Neural cell (in vitro differentiated cells): ENCODE measurements around the gene MAPK10. TPM values are rescaled to one million over a fixed set of nuclear protein-coding genes. Genes with fewer than 3 reads are reported as not detected.

Source experiments
- H2AFZ ChIP-seq: fragments of 200-600, 300-800 bp; sonication (generic), shearing (Covaris generic); 2 replicates; pipeline ENCODE4 v1.6.0; 2014; ENCODE audit warnings: low read depth, mild to moderate bottlenecking, antibody characterized with exemption, low read length, moderate library complexity
- H3F3A ChIP-seq: fragments of 200-600 bp; shearing (Covaris generic); 2 replicates; pipeline ENCODE4 v1.6.1; 2016; ENCODE audit warnings: mild to moderate bottlenecking, moderate library complexity, mixed read lengths, antibody characterized with exemption, low read length; ENCODE audit not compliant: insufficient read depth, poor library complexity, severe bottlenecking
- H3K27ac ChIP-seq: fragments of 200-600, 300-800 bp; sonication (generic), shearing (Covaris generic); 2 replicates; pipeline ENCODE4 v1.5.1; 2014; ENCODE audit warnings: mild to moderate bottlenecking, low read length, moderate library complexity
- H3K27me3 ChIP-seq: fragments of 300-800, 200-600 bp; sonication (generic), shearing (Covaris generic); 2 replicates; pipeline ENCODE4 v1.6.0; 2014; ENCODE audit warnings: mild to moderate bottlenecking, low read depth, low read length, moderate library complexity; ENCODE audit not compliant: insufficient read depth
- H3K36me3 ChIP-seq: fragments of 300-800, 200-600 bp; sonication (generic), shearing (Covaris generic); 2 replicates; pipeline ENCODE4 v1.5.1; 2014; ENCODE audit warnings: mild to moderate bottlenecking, antibody characterized with exemption, low read length, moderate library complexity; ENCODE audit not compliant: insufficient read depth
- H3K4me2 ChIP-seq: fragments of 300-800, 200-600 bp; sonication (generic), shearing (Covaris generic); 2 replicates; pipeline ENCODE4 v1.6.0; 2014; ENCODE audit warnings: mild to moderate bottlenecking, low read length
- H3K4me3 ChIP-seq: fragments of 300-800, 200-600 bp; sonication (generic), shearing (Covaris generic); 2 replicates; pipeline ENCODE4 v1.5.1; 2014; ENCODE audit warnings: mild to moderate bottlenecking, low read length, moderate library complexity
- H3K79me2 ChIP-seq: fragments of 200-600 bp; shearing (Covaris generic); replicated peaks from 2 replicates; pipeline ENCODE4 v1.6.0; 2014; ENCODE audit warnings: mild to moderate bottlenecking, low read length, moderate library complexity; ENCODE audit not compliant: insufficient read depth
- H3K9ac ChIP-seq: fragments of 300-800, 200-600 bp; sonication (generic), shearing (Covaris generic); 2 replicates; pipeline ENCODE4 v1.6.1; 2016; ENCODE audit warnings: mild to moderate bottlenecking, low read length, mixed read lengths
- H3K9me2 ChIP-seq: fragments of 200-600 bp; shearing (Covaris generic); 2 replicates; pipeline ENCODE4 v1.6.1; 2016; ENCODE audit warnings: mild to moderate bottlenecking, low read length, mixed read lengths; ENCODE audit not compliant: insufficient read depth
- H3K9me3 ChIP-seq: fragments of 200-600, 300-800 bp; sonication (generic), shearing (Covaris generic); 2 replicates; pipeline ENCODE4 v1.6.1; 2016; ENCODE audit warnings: mild to moderate bottlenecking, mixed run types, low read length, moderate library complexity, mixed read lengths
- H4K20me1 ChIP-seq: fragments of 200-600 bp; shearing (Covaris generic); 2 replicates; pipeline ENCODE4 v1.6.1; 2016; ENCODE audit warnings: mild to moderate bottlenecking, mixed run types; ENCODE audit not compliant: insufficient read depth
- EP300 ChIP-seq: fragments of 450-650 bp; conservative IDR thresholded peaks from 2 replicates; pipeline ENCODE4 v1.6.1; 2014; ENCODE audit warnings: antibody characterized with exemption, mild to moderate bottlenecking, moderate library complexity; ENCODE audit not compliant: poor library complexity, severe bottlenecking
- EZH2 ChIP-seq: fragments of 200-600, 300-800 bp; shearing (Covaris generic), sonication (generic); IDR thresholded peaks from 2 replicates; pipeline ENCODE4 v1.6.1; 2014; ENCODE audit warnings: antibody characterized with exemption, low read length, borderline replicate concordance, mild to moderate bottlenecking; ENCODE audit not compliant: insufficient read depth, poor library complexity, severe bottlenecking
- MXI1 ChIP-seq: fragments of 450-650 bp; conservative IDR thresholded peaks from 2 replicates; pipeline ENCODE4 v1.6.1; 2014; ENCODE audit warnings: antibody characterized with exemption, mild to moderate bottlenecking; ENCODE audit not compliant: poor library complexity, severe bottlenecking
- POLR2AphosphoS5 ChIP-seq: IDR thresholded peaks from 2 replicates; pipeline ENCODE4 v1.6.1; 2012
- RAD21 ChIP-seq: fragments of 450-650 bp; conservative IDR thresholded peaks from 2 replicates; pipeline ENCODE4 v1.6.1; 2014; ENCODE audit warnings: antibody characterized with exemption, mild to moderate bottlenecking, moderate library complexity
- REST ChIP-seq: IDR thresholded peaks from 2 replicates; pipeline ENCODE4 v1.6.1; 2012; ENCODE audit warnings: borderline replicate concordance
- SMC3 ChIP-seq: fragments of 450-650 bp; conservative IDR thresholded peaks from 2 replicates; pipeline ENCODE4 v1.6.1; 2014; ENCODE audit warnings: antibody characterized with exemption, mild to moderate bottlenecking, moderate library complexity; ENCODE audit not compliant: poor library complexity
- TAF1 ChIP-seq: IDR thresholded peaks from 2 replicates; pipeline ENCODE4 v1.6.1; 2012; ENCODE audit warnings: low read depth
- polyA plus RNA-seq: library from polyadenylated mRNA; depleted of rRNA; stranded (reverse); fragments of >200 nt; gene quantifications from 2 replicates; pipeline ENCODE4 v1.2.3, GENCODE V29; 2014
- TF ChIP-seq, protein P1 (sequence below): fragments of 450-650 bp; IDR thresholded peaks from 2 replicates; pipeline ENCODE4 v1.5.1; 2014; ENCODE audit warnings: antibody characterized with exemption, mild to moderate bottlenecking, moderate library complexity; ENCODE audit not compliant: poor library complexity, severe bottlenecking

Gene MAPK10
- polyA plus RNA-seq, 1 donor from 2014 or later = 91.9 TPM

- Histone ChIP-seq H3K4me3 (no peak overlapping the region), H3K27ac (no peak overlapping the region), H2AFZ (no peak overlapping the region), H3K4me2 (no peak overlapping the region), H3K9ac (no peak overlapping the region), H3K36me3 (no peaks in the 10 kb centered on the region), H3K9me2 (no peaks in the 10 kb centered on the region), H3F3A (no peaks in the 10 kb centered on the region), H3K27me3 (no peaks in the 10 kb centered on the region), H3K79me2 (no peaks in the 10 kb centered on the region), H3K9me3 (no peaks in the 10 kb centered on the region), H4K20me1 (no peaks in the 10 kb centered on the region)
- TF ChIP-seq SMC3 (no peak), MXI1 (no peak), TAF1 (no peak), EZH2 (no peak), RAD21 (no peak), REST (no peak), POLR2AphosphoS5 (no peak), EP300 (no peak)
- TF ChIP-seq, protein P1, sequence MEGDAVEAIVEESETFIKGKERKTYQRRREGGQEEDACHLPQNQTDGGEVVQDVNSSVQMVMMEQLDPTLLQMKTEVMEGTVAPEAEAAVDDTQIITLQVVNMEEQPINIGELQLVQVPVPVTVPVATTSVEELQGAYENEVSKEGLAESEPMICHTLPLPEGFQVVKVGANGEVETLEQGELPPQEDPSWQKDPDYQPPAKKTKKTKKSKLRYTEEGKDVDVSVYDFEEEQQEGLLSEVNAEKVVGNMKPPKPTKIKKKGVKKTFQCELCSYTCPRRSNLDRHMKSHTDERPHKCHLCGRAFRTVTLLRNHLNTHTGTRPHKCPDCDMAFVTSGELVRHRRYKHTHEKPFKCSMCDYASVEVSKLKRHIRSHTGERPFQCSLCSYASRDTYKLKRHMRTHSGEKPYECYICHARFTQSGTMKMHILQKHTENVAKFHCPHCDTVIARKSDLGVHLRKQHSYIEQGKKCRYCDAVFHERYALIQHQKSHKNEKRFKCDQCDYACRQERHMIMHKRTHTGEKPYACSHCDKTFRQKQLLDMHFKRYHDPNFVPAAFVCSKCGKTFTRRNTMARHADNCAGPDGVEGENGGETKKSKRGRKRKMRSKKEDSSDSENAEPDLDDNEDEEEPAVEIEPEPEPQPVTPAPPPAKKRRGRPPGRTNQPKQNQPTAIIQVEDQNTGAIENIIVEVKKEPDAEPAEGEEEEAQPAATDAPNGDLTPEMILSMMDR = no peak
Observed at GRCh38 chr4:86398187-86398586, 38.3 kb upstream of the MAPK10 start.

DNA sequence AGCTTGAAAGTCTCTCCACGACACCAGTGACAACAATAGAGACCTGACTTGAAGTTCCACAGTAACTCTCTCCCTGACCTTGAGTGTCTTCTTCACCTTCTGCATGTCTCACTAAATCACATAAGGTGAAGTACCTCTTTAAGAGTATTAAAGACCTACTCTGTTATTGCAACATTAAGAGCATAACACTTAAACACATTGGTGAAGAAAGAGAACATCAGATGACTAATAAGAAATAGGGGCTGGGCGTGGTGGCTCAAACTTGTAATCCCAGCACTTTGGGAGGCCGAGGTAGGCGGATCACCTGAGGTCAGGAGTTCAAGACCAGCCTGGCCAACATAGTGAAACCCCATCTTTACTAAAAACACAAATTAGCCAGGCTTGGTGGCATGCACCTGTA is 33.9 kb upstream of the MAPK10 start:
- TF ChIP-seq MXI1 = no peak
- TF ChIP-seq TAF1 = no peak
- no peak for TF ChIP-seq POLR2AphosphoS5
- TF ChIP-seq, protein P1 = no peak
- no peak for TF ChIP-seq RAD21
- TF ChIP-seq SMC3 = no peak
- TF ChIP-seq EP300 = no peak
- no peak for TF ChIP-seq REST
- no peaks in the 10 kb centered on the region for H3K27me3 ChIP-seq
- H3K79me2 ChIP-seq = no peaks in the 10 kb centered on the region
- no peaks in the 10 kb centered on the region for H3K9me2 ChIP-seq
- H3K9me3 ChIP-seq = no peaks in the 10 kb centered on the region
- H3K9ac ChIP-seq = no peak overlapping the region
- no peak overlapping the region for H2AFZ ChIP-seq
- H3K4me3 ChIP-seq = no peak overlapping the region
- no peak overlapping the region for H3K4me2 ChIP-seq
- no peaks in the 10 kb centered on the region for H3K36me3 ChIP-seq
- no peaks in the 10 kb centered on the region for H4K20me1 ChIP-seq
- no peaks in the 10 kb centered on the region for H3F3A ChIP-seq
- H3K27ac ChIP-seq = no peak overlapping the region
